Prostate gland (tissue), 2 donors: ENCODE data around the gene VPS13C. TPM values are rescaled to one million over a fixed set of nuclear protein-coding genes. Genes with fewer than 3 reads are reported as not detected.

ENCODE experiments used
- DNase-seq: peaks from one replicate; pipeline ENCODE4 v3.0.0-alpha.2; 2019; ENCODE audit warnings: low spot score
- H3K27ac ChIP-seq, 2 donors: fragments of 200-600 bp; sonication (generic); 2 replicates each; pipeline ENCODE4 v1.5.1; 2017 to 2019
- H3K27me3 ChIP-seq: fragments of 200-600 bp; sonication (generic); replicated peaks from 2 replicates; pipeline ENCODE4 v1.5.1; 2019; ENCODE audit not compliant: insufficient read depth
- H3K36me3 ChIP-seq, 2 donors: fragments of 200-600 bp; sonication (generic); 1 replicate in 1 of 2; 2 replicates in 1 of 2; pipeline versions ENCODE4 v1.5.1 to v1.8.1; 2017 to 2019
- H3K4me1 ChIP-seq: fragments of 200-600 bp; sonication (generic); replicated peaks from 2 replicates; pipeline ENCODE4 v1.5.1; 2019
- H3K4me3 ChIP-seq, 2 donors: fragments of 200-600 bp; sonication (generic); 2 replicates each; pipeline ENCODE4 v1.5.1; 2017 to 2019
- H3K9me3 ChIP-seq: fragments of 200-600 bp; sonication (generic); 2 replicates; pipeline ENCODE4 v1.5.1; 2017
- POLR2A ChIP-seq: fragments of 450-650 bp; IDR thresholded peaks from one replicate; pipeline ENCODE4 v1.6.1; 2016; ENCODE audit warnings: antibody characterized with exemption, mild to moderate bottlenecking
- POLR2AphosphoS5 ChIP-seq: sonication (generic); formaldehyde crosslinking; IDR thresholded peaks from one replicate; pipeline ENCODE4 v1.6.1; 2017; ENCODE audit warnings: antibody characterized with exemption
- WGBS: methylation state at CpG from one replicate; pipeline ENCODE4 v1.1.5; 2018; 5-methylcytosine and 5-hydroxymethylcytosine counted together
- intact Hi-C: fragments of 100-400 bp; cut with DNase I; formaldehyde crosslinking; loops from one replicate; pipeline ENCODE4 v1.14.2; 2022
- total RNA-seq, 2 donors: library from RNA; depleted of rRNA; stranded (reverse); fragments of >200 nt; gene quantifications; one replicate each; pipeline ENCODE4 v1.1.0, GENCODE V29; 2016
- TF ChIP-seq, protein P1 (sequence below), 4 experiments: fragments of 200-600 bp in 2 of 4; fragments of 450-650 bp in 2 of 4; sonication (generic) in 2 of 4; IDR thresholded peaks; 1 replicate in 3 of 4; 2 replicates in 1 of 4; pipeline ENCODE4 v1.5.1; 2016 to 2019; ENCODE audit warnings: antibody characterized with exemption in 4 of 4, mild to moderate bottlenecking in 2 of 4, moderate library complexity in 2 of 4

Gene VPS13C
- total RNA-seq, 2 donors from 2014 or later, result 53.5 to 60.2 TPM

DNA sequence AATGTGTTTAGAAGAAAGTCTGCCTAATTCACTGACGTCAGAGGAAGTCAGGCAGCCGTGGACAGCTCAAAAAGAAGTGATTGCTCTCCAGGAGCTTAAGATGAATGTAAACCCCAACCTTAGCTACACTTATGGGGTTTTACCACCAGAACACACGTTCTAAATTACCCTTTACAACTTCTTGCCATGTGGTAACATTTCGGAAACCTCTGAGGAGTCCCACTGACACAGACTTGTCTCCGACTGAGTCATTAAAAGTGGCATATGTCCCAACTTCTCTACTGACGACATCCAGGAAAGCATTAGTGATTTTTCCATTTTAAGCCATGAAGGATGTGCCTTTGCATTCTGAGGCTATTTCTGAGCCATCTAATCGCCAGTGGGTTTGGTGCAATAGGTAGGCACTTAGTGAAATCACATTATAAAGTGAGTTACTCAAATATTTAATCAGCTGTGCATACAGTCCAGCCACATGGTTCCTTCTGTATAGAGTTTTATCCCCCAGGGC, 38.9 kb upstream of the VPS13C start:
- WGBS, result 25% methylated on average over 7 of the region's 7 CpGs
- TF ChIP-seq POLR2A (no peak), POLR2AphosphoS5 (no peak)
- TF ChIP-seq, protein P1, sequence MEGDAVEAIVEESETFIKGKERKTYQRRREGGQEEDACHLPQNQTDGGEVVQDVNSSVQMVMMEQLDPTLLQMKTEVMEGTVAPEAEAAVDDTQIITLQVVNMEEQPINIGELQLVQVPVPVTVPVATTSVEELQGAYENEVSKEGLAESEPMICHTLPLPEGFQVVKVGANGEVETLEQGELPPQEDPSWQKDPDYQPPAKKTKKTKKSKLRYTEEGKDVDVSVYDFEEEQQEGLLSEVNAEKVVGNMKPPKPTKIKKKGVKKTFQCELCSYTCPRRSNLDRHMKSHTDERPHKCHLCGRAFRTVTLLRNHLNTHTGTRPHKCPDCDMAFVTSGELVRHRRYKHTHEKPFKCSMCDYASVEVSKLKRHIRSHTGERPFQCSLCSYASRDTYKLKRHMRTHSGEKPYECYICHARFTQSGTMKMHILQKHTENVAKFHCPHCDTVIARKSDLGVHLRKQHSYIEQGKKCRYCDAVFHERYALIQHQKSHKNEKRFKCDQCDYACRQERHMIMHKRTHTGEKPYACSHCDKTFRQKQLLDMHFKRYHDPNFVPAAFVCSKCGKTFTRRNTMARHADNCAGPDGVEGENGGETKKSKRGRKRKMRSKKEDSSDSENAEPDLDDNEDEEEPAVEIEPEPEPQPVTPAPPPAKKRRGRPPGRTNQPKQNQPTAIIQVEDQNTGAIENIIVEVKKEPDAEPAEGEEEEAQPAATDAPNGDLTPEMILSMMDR (IDR thresholded peaks at IDR 0.05), result no peak
- H3K27ac ChIP-seq, result no peak overlapping the region

DNA sequence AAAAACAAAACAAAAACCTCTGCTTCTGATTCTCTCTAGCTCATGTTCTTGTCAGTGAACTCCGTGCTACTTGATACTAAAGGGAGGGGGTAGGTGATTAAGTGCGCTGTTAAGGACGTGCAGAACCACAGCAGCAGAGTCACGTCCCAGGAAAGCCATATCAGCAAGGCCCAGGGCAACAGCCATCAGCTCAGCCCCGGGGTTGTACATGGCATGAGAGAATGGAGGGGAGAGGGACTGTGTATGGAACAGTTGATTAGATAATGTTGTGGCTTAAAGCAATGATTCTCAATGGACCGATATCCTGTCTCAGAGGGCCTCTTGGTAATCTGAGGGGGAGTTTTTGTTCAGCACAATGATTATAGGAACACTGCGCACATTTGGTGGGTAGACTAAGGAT, 34.1 kb upstream of the VPS13C start:
- H3K4me3 ChIP-seq, result no peak overlapping the region
- intact Hi-C loops, result no loop called here
- H3K27me3 ChIP-seq, result no peaks in the 10 kb centered on the region
- H3K9me3 ChIP-seq, result no peaks in the 10 kb centered on the region
- 68% methylated on average over 7 of the region's 7 CpGs for WGBS
- no peaks in the 10 kb centered on the region for H3K36me3 ChIP-seq
- H3K4me1 ChIP-seq, result no peaks in the 10 kb centered on the region
- no peak for DNase-seq
- no peak for TF ChIP-seq POLR2A
- TF ChIP-seq, protein P1 (IDR thresholded peaks at IDR 0.05), result no peak
- no peak for TF ChIP-seq POLR2AphosphoS5
- no peak overlapping the region for H3K27ac ChIP-seq

More for the DNA sequence above, 38.9 kb upstream of the VPS13C start:
- Histone ChIP-seq H3K4me1 (no peaks in the 10 kb centered on the region), H3K36me3 (no peaks in the 10 kb centered on the region), H3K4me3 (no peak overlapping the region), H3K9me3 (no peaks in the 10 kb centered on the region), H3K27me3 (no peaks in the 10 kb centered on the region)
- intact Hi-C loops, result no loop called here
- no peak for DNase-seq

DNA sequence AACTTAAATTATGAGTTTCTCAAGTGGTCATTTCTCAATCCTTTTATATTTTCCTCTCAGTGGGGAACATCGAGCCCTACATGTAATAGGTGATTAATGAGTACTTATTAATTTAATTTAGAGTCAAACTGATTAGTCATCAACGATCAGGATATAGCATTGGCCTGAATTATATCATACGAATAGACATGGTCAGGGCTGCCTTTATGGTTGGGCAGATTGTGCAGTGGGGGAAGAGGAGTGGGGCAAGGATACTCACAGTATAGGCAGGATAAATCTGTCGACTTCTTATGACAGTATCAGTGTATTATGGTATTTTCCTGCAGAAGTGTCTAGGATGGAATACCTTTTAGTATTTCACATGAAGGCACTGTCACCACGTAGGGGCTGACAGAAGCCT, 33.6 kb upstream of the VPS13C start:
- Histone ChIP-seq H3K27ac (no peak overlapping the region), H3K27me3 (no peaks in the 10 kb centered on the region), H3K36me3 (no peaks in the 10 kb centered on the region), H3K4me3 (no peak overlapping the region), H3K9me3 (no peaks in the 10 kb centered on the region), H3K4me1 (no peaks in the 10 kb centered on the region)
- intact Hi-C loops, result no loop called here
- WGBS, result 86% methylated on average over 5 of the region's 5 CpGs
- TF ChIP-seq POLR2AphosphoS5 (no peak), POLR2A (no peak)
- TF ChIP-seq, protein P1 (IDR thresholded peaks at IDR 0.05), result no peak
- no peak for DNase-seq

DNA sequence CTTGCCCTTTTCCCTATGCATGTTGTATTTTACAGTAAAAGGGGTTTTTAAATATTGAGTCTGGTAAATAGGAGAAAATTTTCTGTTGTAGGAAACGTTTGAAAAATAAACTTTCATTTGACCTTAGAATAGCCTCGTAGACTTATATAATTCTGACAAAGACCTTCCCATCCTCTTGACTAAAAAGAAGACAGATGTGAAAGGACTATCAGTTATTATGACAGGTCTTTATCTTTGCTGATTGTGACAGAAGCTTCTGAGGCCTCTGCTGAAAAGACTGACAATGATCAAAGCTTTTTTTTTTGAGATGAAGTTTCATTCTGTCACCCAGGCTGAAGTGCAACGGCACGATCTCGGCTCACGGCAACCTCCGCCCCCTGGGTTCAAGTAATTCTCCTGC, 30.7 kb upstream of the VPS13C start:
- Histone ChIP-seq H3K27ac (no peak overlapping the region), H3K27me3 (no peaks in the 10 kb centered on the region), H3K36me3 (no peaks in the 10 kb centered on the region), H3K4me1 (no peaks in the 10 kb centered on the region), H3K4me3 (no peak overlapping the region), H3K9me3 (no peaks in the 10 kb centered on the region)
- TF ChIP-seq POLR2AphosphoS5 (no peak), POLR2A (no peak)
- TF ChIP-seq, protein P1 (IDR thresholded peaks at IDR 0.05), result no peak
- WGBS, result 92% methylated on average over 7 of the region's 7 CpGs
- no peak for DNase-seq
- intact Hi-C loops, result no loop called here

DNA sequence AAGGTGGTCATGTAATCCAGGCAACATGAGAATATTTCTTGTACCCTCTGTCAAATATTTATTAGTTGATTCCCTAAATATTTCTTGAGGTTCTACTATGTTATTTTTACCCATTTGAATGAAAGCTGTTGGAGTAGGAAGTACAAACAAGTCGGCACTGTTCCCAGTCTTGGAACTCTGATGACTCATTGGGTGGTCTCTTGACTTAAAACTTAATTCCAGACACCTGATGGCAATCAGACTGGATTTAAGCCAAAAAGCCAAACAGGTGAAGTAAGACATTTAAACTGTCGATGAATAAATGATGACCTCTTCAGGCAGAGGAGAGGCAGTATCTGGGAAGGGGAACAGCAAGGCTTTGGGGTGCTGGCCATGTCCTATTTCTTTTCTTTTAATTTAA, 29.4 kb upstream of the VPS13C start:
- no peaks in the 10 kb centered on the region for H3K27me3 ChIP-seq

More for the DNA sequence above, 29.4 kb upstream of the VPS13C start:
- intact Hi-C loops, result no loop called here
- Histone ChIP-seq H3K4me3 (no peak overlapping the region), H3K36me3 (no peaks in the 10 kb centered on the region), H3K4me1 (no peaks in the 10 kb centered on the region), H3K27ac (no peak overlapping the region), H3K9me3 (no peaks in the 10 kb centered on the region)
- no peak for TF ChIP-seq POLR2A
- TF ChIP-seq POLR2AphosphoS5, result no peak
- TF ChIP-seq, protein P1 (IDR thresholded peaks at IDR 0.05), result no peak
- WGBS, result 39% methylated on average over 2 of the region's 2 CpGs
- no peak for DNase-seq
